ENCODE measurements around the gene ABCA3.

The ABCA3 gene

GRCh38 chr16:2329532-2329931 lies 11.0 kb downstream of the ABCA3 start:
- H3K4me1 ChIP-seq (ENCODE audit: insufficient read depth, low read length, severe bottlenecking), result no peaks in the 10 kb centered on the region
- H3K9me2 ChIP-seq (ENCODE audit: low read depth, low read length), result no peaks in the 10 kb centered on the region
- H2AFZ ChIP-seq (ENCODE audit: low read length), result no peak overlapping the region
- TF ChIP-seq CTCF (IDR thresholded peaks at IDR 0.05; ENCODE audit: low read length) (no peak), EZH2 (IDR thresholded peaks at IDR 0.05; ENCODE audit: borderline replicate concordance, low read length) (no peak)
- no peaks in the 10 kb centered on the region for H4K20me1 ChIP-seq (ENCODE audit: insufficient read depth, low read length)
- H3K9ac ChIP-seq (ENCODE audit: low read length), result no peak overlapping the region
- H3K9me3 ChIP-seq (ENCODE audit: low read length), result no peaks in the 10 kb centered on the region
- H3K27me3 ChIP-seq (ENCODE audit: insufficient read depth, low read length), result no peaks in the 10 kb centered on the region; the same call in 1 of the 2 replicates
- no peaks in the 10 kb centered on the region for H3K36me3 ChIP-seq (ENCODE audit: insufficient read depth, low read length)
- H3K4me2 ChIP-seq (ENCODE audit: low read length), result no peak overlapping the region
- no peaks in the 10 kb centered on the region for H3K79me2 ChIP-seq (ENCODE audit: insufficient read depth, low read length)
- no peak overlapping the region for H3K27ac ChIP-seq (ENCODE audit: low read depth, low read length, poor library complexity, severe bottlenecking)
- no peak overlapping the region for H3K4me3 ChIP-seq (ENCODE audit: low read depth, low read length, poor library complexity, severe bottlenecking)
- no peaks in the 10 kb centered on the region for H3F3A ChIP-seq (ENCODE audit: insufficient read depth, low read length)

GRCh38 chr16:2328428-2328827 lies 12.1 kb downstream of the ABCA3 start:
- Histone ChIP-seq H3K27ac (ENCODE audit: low read depth, low read length, poor library complexity, severe bottlenecking) (no peak overlapping the region), H4K20me1 (ENCODE audit: insufficient read depth, low read length) (no peaks in the 10 kb centered on the region), H3K36me3 (ENCODE audit: insufficient read depth, low read length) (no peaks in the 10 kb centered on the region), H2AFZ (ENCODE audit: low read length) (no peak overlapping the region), H3K27me3 (ENCODE audit: insufficient read depth, low read length) (no peaks in the 10 kb centered on the region; the same call in 1 of the 2 replicates), H3K4me1 (ENCODE audit: insufficient read depth, low read length, severe bottlenecking) (no peaks in the 10 kb centered on the region), H3K4me3 (ENCODE audit: low read depth, low read length, poor library complexity, severe bottlenecking) (no peak overlapping the region), H3K9me2 (ENCODE audit: low read depth, low read length) (no peaks in the 10 kb centered on the region), H3F3A (ENCODE audit: insufficient read depth, low read length) (no peaks in the 10 kb centered on the region), H3K9ac (ENCODE audit: low read length) (no peak overlapping the region), H3K79me2 (ENCODE audit: insufficient read depth, low read length) (no peaks in the 10 kb centered on the region), H3K4me2 (ENCODE audit: low read length) (no peak overlapping the region), H3K9me3 (ENCODE audit: low read length) (no peaks in the 10 kb centered on the region)
- TF ChIP-seq CTCF (IDR thresholded peaks at IDR 0.05; ENCODE audit: low read length) (no peak), EZH2 (IDR thresholded peaks at IDR 0.05; ENCODE audit: borderline replicate concordance, low read length) (no peak)

- Histone ChIP-seq H4K20me1 (ENCODE audit: insufficient read depth, low read length) (no peaks in the 10 kb centered on the region), H3K4me1 (ENCODE audit: insufficient read depth, low read length, severe bottlenecking) (no peaks in the 10 kb centered on the region), H3K79me2 (ENCODE audit: insufficient read depth, low read length) (no peaks in the 10 kb centered on the region), H3F3A (ENCODE audit: insufficient read depth, low read length) (no peaks in the 10 kb centered on the region), H3K9me3 (ENCODE audit: low read length) (no peaks in the 10 kb centered on the region), H3K4me2 (ENCODE audit: low read length) (no peak overlapping the region), H3K27ac (ENCODE audit: low read depth, low read length, poor library complexity, severe bottlenecking) (no peak overlapping the region), H3K4me3 (ENCODE audit: low read depth, low read length, poor library complexity, severe bottlenecking) (no peak overlapping the region), H2AFZ (ENCODE audit: low read length) (no peak overlapping the region), H3K27me3 (ENCODE audit: insufficient read depth, low read length) (peaks cover 5% of the 10 kb centered on the region; the same call in 1 of the 2 replicates), H3K36me3 (ENCODE audit: insufficient read depth, low read length) (no peaks in the 10 kb centered on the region), H3K9ac (ENCODE audit: low read length) (no peak overlapping the region), H3K9me2 (ENCODE audit: low read depth, low read length) (no peaks in the 10 kb centered on the region)
- TF ChIP-seq EZH2 (IDR thresholded peaks at IDR 0.05; ENCODE audit: borderline replicate concordance, low read length) (no peak), CTCF (IDR thresholded peaks at IDR 0.05; ENCODE audit: low read length) (no peak)
Observed at GRCh38 chr16:2326191-2326590, 14.3 kb downstream of the ABCA3 start.

Measured in OCI-LY1 (cell line).